HG03432 (cell line): Measurements from ENCODE around the gene ZNF500.
"Not testable (repeated sequence)": the region's sequence is repeated elsewhere in the genome, so short reads cannot be mapped to it uniquely, and the experiment has no call there.

Experiments
- ATAC-seq: cut with Tn5 transposase; IDR thresholded peaks from one replicate; pipeline ENCODE4 v1.9.1; 2021; ENCODE audit warnings: mild to moderate bottlenecking, moderate library complexity; ENCODE audit not compliant: unreplicated experiment

ZNF500 gene

GRCh38 chr16:4746991-4747574 is 19.9 kb downstream of the ZNF500 start:
- ATAC-seq = no peak

DNA sequence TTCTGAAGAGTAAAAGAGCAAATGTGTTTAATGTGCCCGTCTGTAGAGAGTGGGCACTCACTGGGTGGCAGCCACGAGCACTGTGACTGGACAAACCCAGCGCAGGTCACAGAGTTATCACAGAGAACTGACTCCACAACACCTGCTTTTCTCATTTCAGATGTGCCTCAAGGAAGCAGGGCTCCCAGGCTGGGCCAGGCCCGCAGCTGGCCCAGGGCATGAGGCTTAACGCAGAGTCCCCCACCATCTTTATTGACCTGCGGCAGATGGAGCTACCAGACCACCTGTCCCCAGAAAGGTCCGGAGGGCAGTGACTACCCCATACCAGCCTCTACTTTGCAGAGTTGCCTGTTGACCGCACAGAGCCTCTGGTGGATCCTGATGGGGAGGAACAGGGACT is 20.7 kb downstream of the ZNF500 start:
- no peak for ATAC-seq

DNA sequence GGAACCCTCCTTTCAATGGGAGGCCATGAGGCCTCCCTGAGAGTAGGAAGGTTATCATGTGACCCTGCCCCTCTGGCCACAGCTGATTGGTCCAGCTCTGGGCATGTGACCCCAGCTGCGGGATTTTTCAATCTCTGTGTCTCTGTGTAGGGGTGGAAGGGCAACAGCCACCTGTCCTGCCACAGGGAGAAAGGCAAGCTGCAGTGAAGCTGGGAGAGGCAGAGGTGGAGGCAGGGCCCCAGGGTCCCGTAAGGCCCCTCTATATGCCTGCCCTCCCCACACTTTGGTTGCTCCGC is 21.7 kb downstream of the ZNF500 start:
- ATAC-seq = no peak

DNA sequence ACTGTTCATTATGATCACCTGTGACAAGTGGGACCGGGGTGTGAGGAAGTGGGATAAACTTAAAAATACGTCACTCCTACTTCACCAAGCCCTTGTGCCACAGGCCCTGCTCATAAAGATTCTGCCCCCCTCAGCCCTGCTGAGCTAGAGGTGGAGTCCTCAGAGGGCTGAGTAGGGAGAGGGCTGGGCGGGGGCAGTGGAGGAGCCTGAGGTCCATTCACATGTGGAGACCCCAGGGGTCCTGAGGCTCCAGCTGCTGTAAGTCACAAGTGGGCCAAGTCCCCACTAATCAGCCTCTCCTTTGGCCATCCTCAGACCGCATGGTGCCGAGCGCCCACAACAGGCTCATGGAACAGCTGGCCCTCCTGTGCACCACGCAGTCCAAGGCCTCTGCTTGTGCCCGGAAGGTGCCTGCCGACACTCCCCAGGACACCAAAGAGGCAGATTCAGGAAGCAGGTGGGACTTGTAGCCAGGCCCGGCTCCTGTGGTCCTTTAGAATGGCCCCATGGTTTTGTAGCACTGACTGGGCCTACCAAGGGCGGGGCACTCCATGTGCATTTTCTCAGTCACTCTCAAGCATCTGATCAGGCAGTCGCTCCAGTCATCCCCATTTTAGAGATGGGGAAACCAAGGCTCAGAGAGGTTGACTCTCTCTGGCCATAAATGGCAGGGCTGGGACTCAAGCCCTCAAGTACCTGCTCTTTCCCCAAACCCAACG is 22.2 kb downstream of the ZNF500 start:
- no peak for ATAC-seq

- no peak for ATAC-seq
Observed at GRCh38 chr16:4743226-4743878, 23.6 kb downstream of the ZNF500 start.

DNA sequence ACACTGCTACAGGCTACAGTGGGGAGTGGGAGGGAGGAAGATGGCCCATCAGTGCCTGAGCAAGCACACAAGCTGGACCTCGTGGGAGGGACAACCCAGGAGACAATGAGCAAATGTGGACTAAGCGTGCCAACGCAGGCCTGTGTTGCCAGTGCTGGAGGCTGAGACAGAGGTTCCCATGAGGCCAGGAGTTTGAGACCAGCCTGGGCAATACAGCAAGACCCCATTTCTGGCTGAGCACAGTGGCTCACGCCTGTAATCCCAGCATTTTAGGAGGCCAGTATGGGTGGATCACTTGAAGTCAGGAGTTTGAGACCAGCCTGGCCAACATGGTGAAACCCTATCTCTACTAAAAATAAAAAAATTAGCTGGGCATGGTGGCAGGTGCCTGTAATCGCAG is 28.6 kb downstream of the ZNF500 start:
- not testable (repeated sequence) for ATAC-seq

GRCh38 chr16:4737545-4737944 is 29.4 kb downstream of the ZNF500 start:
- no peak for ATAC-seq

DNA sequence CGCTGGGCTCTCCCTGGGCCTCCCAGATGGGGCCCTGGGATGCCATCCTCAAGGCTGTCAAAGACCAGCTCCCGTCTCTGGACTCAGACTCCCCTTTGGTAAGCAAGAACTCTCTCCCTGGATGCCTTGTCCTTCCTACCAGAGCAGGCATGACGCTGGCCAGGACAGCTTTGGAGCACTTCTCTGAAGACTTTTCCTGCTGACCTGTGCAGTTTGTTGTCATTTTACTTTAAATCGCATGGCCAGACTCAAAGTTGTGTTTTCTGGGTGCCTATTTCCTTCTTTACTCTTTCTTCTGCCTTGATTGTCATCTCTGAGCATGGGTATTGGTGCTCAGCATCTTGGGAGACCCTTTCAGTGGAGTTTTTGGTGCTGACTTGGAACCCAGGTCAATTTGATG is 30.4 kb downstream of the ZNF500 start:
- no peak for ATAC-seq

GRCh38 chr16:4734730-4735535 is 32.0 kb downstream of the ZNF500 start:
- ATAC-seq = peak; percentile 66

- ATAC-seq = peak; percentile 79
Observed at GRCh38 chr16:4734063-4734729, 32.8 kb downstream of the ZNF500 start, which contains the start of the genes ANKS3 and DNAAF8. Gene ANKS3, minus strand, starts transcription at chr16:4734271. Its CDS starts 4,122 bp downstream, at chr16:4730149. Gene DNAAF8, plus strand, starts transcription at chr16:4734537. Its CDS starts 1,978 bp downstream, at chr16:4736515.

GRCh38 chr16:4733747-4734062 is 33.3 kb downstream of the ZNF500 start:
- ATAC-seq = peak; percentile 11

- ATAC-seq = no peak
Observed at GRCh38 chr16:4733211-4733742, 33.7 kb downstream of the ZNF500 start.

DNA sequence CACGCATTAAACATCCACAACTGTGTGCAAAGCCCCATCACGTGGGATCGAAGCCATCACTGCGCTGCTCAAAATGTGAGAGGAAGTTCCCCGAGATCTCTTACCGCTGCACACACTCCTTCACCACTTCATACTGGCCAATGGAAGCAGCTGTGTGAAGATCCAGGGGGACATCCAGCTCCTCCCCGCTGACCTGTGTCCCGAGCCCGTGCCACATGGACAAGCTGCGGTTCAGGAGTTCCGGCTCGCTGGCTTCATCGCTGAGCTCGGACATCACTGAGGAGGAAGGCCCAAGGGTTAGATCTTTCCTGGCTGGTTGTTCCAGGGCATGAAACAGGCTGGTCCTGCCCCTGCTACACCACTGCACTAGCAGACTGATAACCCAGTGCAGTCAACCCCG is 37.1 kb downstream of the ZNF500 start:
- ATAC-seq = no peak

- ATAC-seq = no peak
Observed at GRCh38 chr16:4728676-4729075, 38.3 kb downstream of the ZNF500 start.

DNA sequence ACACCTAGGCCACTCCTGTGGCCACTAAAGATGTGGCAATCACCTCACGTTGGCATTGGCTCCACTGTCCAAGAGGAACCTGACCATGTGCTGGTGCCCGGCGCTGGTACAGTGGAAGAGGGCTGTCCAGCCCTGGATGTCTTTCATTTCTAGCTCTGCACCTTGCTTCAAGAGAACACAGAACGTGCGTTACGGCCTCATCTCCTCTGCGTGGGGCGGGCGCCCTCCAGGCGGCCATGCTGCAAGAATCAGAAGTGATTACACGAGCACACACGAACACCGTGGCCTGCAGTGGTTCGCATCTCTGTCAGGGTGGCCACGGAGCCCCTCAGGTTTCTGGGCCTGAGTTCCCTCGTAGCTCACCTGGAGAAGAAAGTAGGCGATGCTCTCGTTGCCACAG is 40.3 kb downstream of the ZNF500 start:
- no peak for ATAC-seq

DNA sequence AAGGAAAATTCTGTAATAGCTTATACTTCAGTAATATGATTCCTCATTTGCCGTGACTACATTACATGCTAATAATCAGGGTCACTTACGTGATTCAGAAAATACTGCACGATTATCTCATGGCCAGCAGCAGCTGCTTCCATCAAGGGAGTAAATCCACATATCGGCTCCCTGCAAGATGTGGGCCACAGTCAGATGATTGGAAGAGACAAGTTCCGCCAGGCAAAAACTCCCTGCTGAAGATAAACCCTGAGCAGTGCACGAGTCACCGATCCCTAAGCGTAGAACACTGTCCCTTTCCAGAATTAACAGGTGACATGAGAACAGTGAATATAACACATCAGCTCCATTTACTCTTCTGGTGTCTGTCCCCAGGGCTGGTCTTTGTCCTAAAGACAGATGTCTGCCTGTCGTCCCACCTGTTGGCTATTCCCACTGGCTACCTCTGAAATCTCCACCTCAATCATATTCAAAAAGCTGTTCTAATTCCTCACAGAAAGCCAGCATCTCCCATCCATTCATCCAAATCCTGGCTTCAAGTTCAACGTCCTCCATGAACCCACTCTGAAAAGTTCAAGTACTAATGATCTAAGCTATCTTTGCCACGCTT is 42.2 kb downstream of the ZNF500 start:
- no peak for ATAC-seq

GRCh38 chr16:4723071-4723767 is 43.7 kb downstream of the ZNF500 start:
- no peak for ATAC-seq

GRCh38 chr16:4718466-4718865 is 48.5 kb downstream of the ZNF500 start:
- ATAC-seq = no peak

DNA sequence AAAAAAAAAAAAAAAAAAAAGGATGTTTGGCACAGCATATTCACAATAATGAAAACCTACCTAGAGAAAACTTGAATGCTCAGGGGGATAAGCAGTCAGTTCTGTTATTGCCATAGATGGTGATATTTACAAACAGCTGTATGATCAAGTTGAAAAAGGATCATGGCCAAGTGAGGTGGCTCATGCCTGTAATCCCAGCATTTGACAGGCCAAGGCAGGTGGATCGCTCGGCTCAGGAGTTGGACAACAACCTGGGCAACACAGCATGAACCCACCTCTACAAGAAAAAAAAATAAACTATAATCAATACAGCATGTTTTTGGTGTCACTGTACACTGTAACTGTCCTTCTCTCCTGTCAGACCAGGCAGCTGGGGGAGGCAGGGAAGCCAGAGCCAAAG is 52.0 kb downstream of the ZNF500 start:
- ATAC-seq = no peak
